ENCODE measurements around the gene MT2A.

Gene MT2A

DNA sequence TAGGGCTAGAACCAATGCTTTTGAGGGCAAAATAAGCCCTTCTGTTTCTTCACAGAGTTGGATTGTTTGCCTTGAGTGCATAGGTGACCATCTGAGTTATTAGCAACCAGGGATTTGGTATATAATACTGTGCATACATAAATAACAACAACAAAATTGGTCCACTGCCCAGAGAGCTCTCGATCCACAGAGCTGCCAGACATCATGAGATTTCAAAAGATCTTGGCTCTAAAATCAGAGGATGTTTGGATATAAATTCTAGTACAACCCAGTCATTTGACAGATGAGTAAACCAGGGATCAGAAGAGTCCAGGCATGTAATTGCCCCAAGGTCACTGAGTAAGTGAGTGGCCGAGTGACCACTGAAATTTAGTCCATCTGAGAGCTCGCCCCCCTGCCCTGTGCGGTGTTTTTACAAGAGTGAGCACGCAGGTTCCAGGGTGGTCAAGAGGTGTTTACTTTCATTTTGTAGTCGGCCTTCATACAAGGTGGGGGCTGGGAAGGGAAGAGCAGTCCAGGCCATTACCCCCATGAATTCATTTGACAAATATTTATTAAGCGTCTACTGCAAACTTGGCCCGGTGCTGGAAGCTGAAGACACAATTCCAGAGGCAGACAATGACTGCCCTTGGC lies 1.8 kb upstream of the MT2A start:
- peak; percentile 56 for DNase-seq (ENCODE audit: low read depth)
- peak overlapping the region; percentile 18 for H3K4me3 ChIP-seq (ENCODE audit: low read depth, low read length)
- TF ChIP-seq, protein P1, sequence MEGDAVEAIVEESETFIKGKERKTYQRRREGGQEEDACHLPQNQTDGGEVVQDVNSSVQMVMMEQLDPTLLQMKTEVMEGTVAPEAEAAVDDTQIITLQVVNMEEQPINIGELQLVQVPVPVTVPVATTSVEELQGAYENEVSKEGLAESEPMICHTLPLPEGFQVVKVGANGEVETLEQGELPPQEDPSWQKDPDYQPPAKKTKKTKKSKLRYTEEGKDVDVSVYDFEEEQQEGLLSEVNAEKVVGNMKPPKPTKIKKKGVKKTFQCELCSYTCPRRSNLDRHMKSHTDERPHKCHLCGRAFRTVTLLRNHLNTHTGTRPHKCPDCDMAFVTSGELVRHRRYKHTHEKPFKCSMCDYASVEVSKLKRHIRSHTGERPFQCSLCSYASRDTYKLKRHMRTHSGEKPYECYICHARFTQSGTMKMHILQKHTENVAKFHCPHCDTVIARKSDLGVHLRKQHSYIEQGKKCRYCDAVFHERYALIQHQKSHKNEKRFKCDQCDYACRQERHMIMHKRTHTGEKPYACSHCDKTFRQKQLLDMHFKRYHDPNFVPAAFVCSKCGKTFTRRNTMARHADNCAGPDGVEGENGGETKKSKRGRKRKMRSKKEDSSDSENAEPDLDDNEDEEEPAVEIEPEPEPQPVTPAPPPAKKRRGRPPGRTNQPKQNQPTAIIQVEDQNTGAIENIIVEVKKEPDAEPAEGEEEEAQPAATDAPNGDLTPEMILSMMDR (IDR thresholded peaks at IDR 0.05; ENCODE audit: low read depth, low read length, missing control alignments) = no peak
- in situ Hi-C loops (cut with HindIII; ENCODE audit: low sequenced_read_pairs) = no loop called here

DNA sequence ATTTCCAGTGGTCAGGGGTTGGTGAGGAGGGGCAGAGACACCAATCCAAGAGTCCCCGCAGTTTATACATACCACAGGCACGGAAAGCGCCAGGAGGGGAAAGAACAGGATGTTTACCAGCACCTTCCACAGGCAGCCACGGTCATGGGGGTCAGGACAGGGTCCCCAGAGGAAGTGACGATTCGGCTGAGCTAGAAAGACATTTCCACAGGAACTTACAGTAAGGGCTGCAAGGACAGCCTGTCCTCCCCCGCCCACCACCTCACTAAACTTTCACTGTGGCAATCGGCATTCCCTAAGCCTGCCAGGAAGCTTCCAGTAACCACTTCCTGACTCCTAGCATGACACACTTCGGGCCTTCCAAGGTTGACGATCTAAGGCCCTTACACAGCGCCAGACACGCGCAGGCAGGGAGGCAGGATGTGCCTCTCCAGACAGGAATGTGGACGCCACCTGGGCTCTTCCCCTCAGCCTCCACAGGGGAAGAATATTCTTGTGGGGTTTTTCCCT lies 1.2 kb upstream of the MT2A start:
- DNase-seq (ENCODE audit: low read depth) = peak; percentile 93
- peak overlapping the region; percentile 18 for H3K4me3 ChIP-seq (ENCODE audit: low read depth, low read length)
- TF ChIP-seq, protein P1 (IDR thresholded peaks at IDR 0.05; ENCODE audit: low read depth, low read length, missing control alignments) = no peak
- in situ Hi-C loops (cut with HindIII; ENCODE audit: low sequenced_read_pairs) = no loop called here

- no peak for DNase-seq (ENCODE audit: low read depth)
- TF ChIP-seq, protein P1 (IDR thresholded peaks at IDR 0.05; ENCODE audit: low read depth, low read length, missing control alignments) = no peak
- H3K4me3 ChIP-seq (ENCODE audit: low read depth, low read length) = peak overlapping the region; percentile 88
- in situ Hi-C loops (cut with HindIII; ENCODE audit: low sequenced_read_pairs) = no loop called here
Observed at GRCh38 chr16:56607675-56608042, 725 bp upstream of the MT2A start.

GRCh38 chr16:56608876-56609462 lies 585 bp downstream of the MT2A start:
- TF ChIP-seq, protein P1 (IDR thresholded peaks at IDR 0.05; ENCODE audit: low read depth, low read length, missing control alignments) = no peak
- DNase-seq (ENCODE audit: low read depth) = no peak
- H3K4me3 ChIP-seq (ENCODE audit: low read depth, low read length) = peak overlapping the region; percentile 88
- in situ Hi-C loops (cut with HindIII; ENCODE audit: low sequenced_read_pairs) = no loop called here

- H3K4me3 ChIP-seq (ENCODE audit: low read depth, low read length) = peak overlapping the region; percentile 88
- in situ Hi-C loops (cut with HindIII; ENCODE audit: low sequenced_read_pairs) = no loop called here
- DNase-seq (ENCODE audit: low read depth) = peak; percentile 87
- TF ChIP-seq, protein P1 (IDR thresholded peaks at IDR 0.05; ENCODE audit: low read depth, low read length, missing control alignments) = no peak
Observed at GRCh38 chr16:56609463-56609921, 1.1 kb downstream of the MT2A start.

DNA sequence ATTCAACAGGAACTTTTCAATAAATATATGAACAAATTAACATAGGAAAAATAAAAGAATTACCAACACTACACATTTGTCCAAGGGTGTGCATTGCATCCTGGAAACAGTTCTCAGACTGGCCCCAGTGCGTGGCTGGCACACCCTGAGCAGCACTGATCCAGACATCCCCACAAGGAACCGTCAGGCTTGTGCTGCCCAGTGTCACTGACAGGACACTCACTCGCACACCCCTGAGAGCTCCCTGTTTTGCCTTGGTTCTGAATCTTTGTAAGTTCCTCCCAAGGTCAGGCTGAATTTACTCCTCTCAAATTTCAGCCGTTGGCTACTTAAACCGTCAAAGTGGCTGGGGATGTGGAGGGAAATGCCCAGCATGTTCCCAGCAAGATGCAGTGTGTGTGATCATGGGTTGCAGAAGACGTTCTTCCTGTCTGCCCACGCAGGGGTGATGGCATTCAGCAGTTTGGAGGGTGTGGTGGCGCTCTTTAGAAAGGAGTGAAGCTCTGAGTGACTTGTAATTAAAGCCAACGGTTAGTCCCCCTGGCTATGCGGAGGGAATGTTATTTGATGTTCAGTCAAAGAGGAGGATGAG lies 1.7 kb downstream of the MT2A start:
- peak overlapping the region; percentile 88 for H3K4me3 ChIP-seq (ENCODE audit: low read depth, low read length)
- DNase-seq (ENCODE audit: low read depth) = peak; percentile 60
- in situ Hi-C loops (cut with HindIII; ENCODE audit: low sequenced_read_pairs) = no loop called here
- TF ChIP-seq, protein P1 (IDR thresholded peaks at IDR 0.05; ENCODE audit: low read depth, low read length, missing control alignments) = no peak

All from astrocyte of the cerebellum (primary cell).